Liver (tissue), 9 donors: ENCODE measurements around the gene IGSF6. TPM values are rescaled to one million over a fixed set of nuclear protein-coding genes. Genes with fewer than 3 reads are reported as not detected.

Experiments used
- DNase-seq: peaks from one replicate; pipeline ENCODE4 v3.0.0-alpha.2; 2017; ENCODE audit warnings: low spot score
- H3K27ac ChIP-seq, 2 donors: one replicate each; pipeline ENCODE4 v1.7.0; 2013; ENCODE audit warnings: inconsistent platforms in 2 of 2, low read length in 2 of 2, control low read depth in 1 of 2, low read depth in 1 of 2, mild to moderate bottlenecking in 1 of 2
- H3K27me3 ChIP-seq, 4 donors: one replicate each; pipeline versions ENCODE4 v1.6.1 to v1.7.0; 2013; ENCODE audit warnings: low read length in 3 of 4, inconsistent platforms in 1 of 4, mild to moderate bottlenecking in 1 of 4, moderate library complexity in 1 of 4; ENCODE audit not compliant: control insufficient read depth in 4 of 4, insufficient read depth in 4 of 4
- H3K36me3 ChIP-seq, 4 donors: one replicate each; pipeline versions ENCODE4 v1.6.1 to v1.7.0; 2013; ENCODE audit warnings: low read length in 3 of 4, mild to moderate bottlenecking in 3 of 4, low read depth in 1 of 4, moderate library complexity in 1 of 4; ENCODE audit not compliant: control insufficient read depth in 4 of 4, insufficient read depth in 3 of 4
- H3K4me1 ChIP-seq, 4 donors: one replicate each; pipeline versions ENCODE4 v1.6.1 to v1.7.0; 2013; ENCODE audit warnings: low read length in 3 of 4, mild to moderate bottlenecking in 3 of 4, moderate library complexity in 1 of 4; ENCODE audit not compliant: control insufficient read depth in 4 of 4, insufficient read depth in 4 of 4
- H3K4me3 ChIP-seq, 3 donors: one replicate each; pipeline versions ENCODE4 v1.6.1 to v1.7.0; 2013; ENCODE audit warnings: low read length in 3 of 3, control low read depth in 1 of 3, low read depth in 1 of 3, mild to moderate bottlenecking in 1 of 3
- H3K9ac ChIP-seq, 2 donors: one replicate each; pipeline ENCODE4 v1.7.0; 2013; ENCODE audit warnings: low read length in 2 of 2, mild to moderate bottlenecking in 2 of 2, moderate library complexity in 2 of 2, control low read depth in 1 of 2, low read depth in 1 of 2
- H3K9me3 ChIP-seq, 4 donors: one replicate each; pipeline versions ENCODE4 v1.6.1 to v1.7.0; 2013; ENCODE audit warnings: low read length in 3 of 4; ENCODE audit not compliant: control insufficient read depth in 4 of 4
- EGR1 ChIP-seq, 2 donors: IDR thresholded peaks; 2 replicates each; pipeline ENCODE4 v1.6.1; 2016 to 2018; ENCODE audit warnings: antibody characterized with exemption in 2 of 2, low read depth in 2 of 2
- FOXA1 ChIP-seq: IDR thresholded peaks from 2 replicates; pipeline ENCODE4 v1.6.1; 2016; ENCODE audit warnings: antibody characterized with exemption
- FOXA2 ChIP-seq: IDR thresholded peaks from 2 replicates; pipeline ENCODE4 v1.6.1; 2016; ENCODE audit warnings: antibody characterized with exemption
- GABPA ChIP-seq, 2 donors: IDR thresholded peaks in 1 of 2; conservative IDR thresholded peaks in 1 of 2; 2 replicates each; pipeline ENCODE4 v1.6.1; 2016; ENCODE audit warnings: antibody characterized with exemption in 2 of 2, mild to moderate bottlenecking in 1 of 2, moderate library complexity in 1 of 2
- HNF4A ChIP-seq, 2 donors: conservative IDR thresholded peaks; 2 replicates each; pipeline ENCODE4 v1.6.1; 2016; ENCODE audit warnings: antibody characterized with exemption in 2 of 2, mild to moderate bottlenecking in 2 of 2
- HNF4G ChIP-seq: IDR thresholded peaks from 2 replicates; pipeline ENCODE4 v1.6.1; 2016; ENCODE audit warnings: antibody characterized with exemption
- JUND ChIP-seq, 2 donors: IDR thresholded peaks; 2 replicates each; pipeline ENCODE4 v1.6.1; 2016; ENCODE audit warnings: antibody characterized with exemption in 2 of 2
- NR2F2 ChIP-seq: IDR thresholded peaks from 2 replicates; pipeline ENCODE4 v1.6.1; 2016; ENCODE audit warnings: antibody characterized with exemption
- RAD21 ChIP-seq, 2 donors: IDR thresholded peaks; 2 replicates each; pipeline ENCODE4 v1.6.1; 2016; ENCODE audit warnings: antibody characterized with exemption in 2 of 2, mild to moderate bottlenecking in 2 of 2
- RXRA ChIP-seq, 2 donors: IDR thresholded peaks; 2 replicates each; pipeline ENCODE4 v1.6.1; 2017 to 2018; ENCODE audit warnings: antibody characterized with exemption in 2 of 2, mild to moderate bottlenecking in 1 of 2
- SP1 ChIP-seq: IDR thresholded peaks from 2 replicates; pipeline ENCODE4 v1.6.1; 2018; ENCODE audit warnings: antibody characterized with exemption, mild to moderate bottlenecking
- TAF1 ChIP-seq: conservative IDR thresholded peaks from 2 replicates; pipeline ENCODE4 v1.6.1; 2016; ENCODE audit warnings: antibody characterized with exemption, mild to moderate bottlenecking
- YY1 ChIP-seq: IDR thresholded peaks from 2 replicates; pipeline ENCODE4 v1.6.1; 2016; ENCODE audit warnings: antibody characterized with exemption, mild to moderate bottlenecking
- WGBS: extraction: QIAGEN DNeasy Blood & Tissue Kit; methylation state at CpG from one replicate; pipeline ENCODE4 v1.1.7; 2013; 5-methylcytosine and 5-hydroxymethylcytosine counted together
- polyA plus RNA-seq, 2 donors: library from polyadenylated mRNA; stranded (reverse) in 1 of 2; unstranded in 1 of 2; fragments of 200-250 nt in 1 of 2; fragments of >200 nt in 1 of 2; fragmentation: Nextera tagmentation in 1 of 2; extraction: Ambion mirVana in 1 of 2; gene quantifications; one replicate each; pipeline versions ENCODE4 v1.2.1 to v1.2.3, GENCODE V29; 2013 to 2015
- total RNA-seq, 2 donors: library from RNA; depleted of rRNA; stranded (reverse); fragments of >200 nt; gene quantifications; one replicate each; pipeline ENCODE4 v1.2.3, GENCODE V29; 2014
- TF ChIP-seq, protein P1 (sequence below): IDR thresholded peaks from 2 replicates; pipeline ENCODE4 v1.6.1; 2016; ENCODE audit warnings: antibody characterized with exemption
- TF ChIP-seq, protein P2 (sequence below): IDR thresholded peaks from 2 replicates; pipeline ENCODE4 v1.6.1; 2016; ENCODE audit warnings: antibody characterized with exemption
- TF ChIP-seq, protein P3 (sequence below): IDR thresholded peaks from 2 replicates; pipeline ENCODE4 v1.6.1; 2016; ENCODE audit warnings: antibody characterized with exemption
- TF ChIP-seq, protein P4 (sequence below): IDR thresholded peaks from 2 replicates; pipeline ENCODE4 v1.6.1; 2016; ENCODE audit warnings: antibody characterized with exemption, mild to moderate bottlenecking
- TF ChIP-seq, protein P5 (sequence below): fragments of 150-350 bp; IDR thresholded peaks from 2 replicates; pipeline ENCODE4 v1.5.1; 2017; ENCODE audit warnings: improper control_type of control experiment, low read depth, low read length; ENCODE audit not compliant: missing input control
- donor health status: healthy.
- donor health status: healthy.
- donor health status: healthy.
- donor health status: healthy.
- donor health status: healthy.

The IGSF6 gene
- total and polyA plus RNA-seq, 4 donors = 2.6 to 27.3 (median 5.4) TPM

DNA sequence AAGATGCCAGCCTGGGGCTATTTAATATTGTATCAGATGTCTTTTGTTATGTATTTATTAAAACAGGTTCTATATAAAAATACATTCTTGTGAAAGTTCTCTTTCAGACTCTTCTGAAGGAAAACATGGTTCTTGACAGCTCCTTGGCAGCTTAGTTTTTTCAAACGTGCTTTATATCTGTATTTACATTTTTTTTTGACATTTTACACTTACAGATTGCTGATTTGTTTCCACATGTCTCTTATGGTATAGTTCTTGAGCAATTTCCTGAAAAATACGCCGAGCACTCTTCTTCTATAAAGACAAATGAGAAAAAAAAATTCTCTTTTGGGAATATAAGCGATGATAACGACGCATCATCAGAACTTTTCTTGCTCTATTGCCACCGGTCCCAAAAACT, 9.5 kb downstream of the IGSF6 start:
- whole genome bisulfite sequencing = 80% methylated on average over 7 of the region's 7 CpGs
- Histone ChIP-seq H3K36me3 (peaks cover 0 to 8% (median under 1%) of the 10 kb centered on the region in 4 donors), H3K9me3 (no peaks in the 10 kb centered on the region), H3K27ac (no peak overlapping the region), H3K4me3 (no peak overlapping the region), H3K27me3 (no peaks in the 10 kb centered on the region), H3K9ac (no peak overlapping the region), H3K4me1 (peaks cover 0 to 9% (median 2%) of the 10 kb centered on the region in 4 donors)
- TF ChIP-seq GABPA (IDR thresholded peaks at IDR 0.05 in 1 of 2, conservative IDR thresholded peaks at IDR 0.05 in 1 of 2) (no peak), RXRA (IDR thresholded peaks at IDR 0.05) (no peak), YY1 (no peak), SP1 (no peak), NR2F2 (no peak), EGR1 (IDR thresholded peaks at IDR 0.05; ENCODE audit: low read depth in 2 of 2) (no peak)
- TF ChIP-seq, protein P1, sequence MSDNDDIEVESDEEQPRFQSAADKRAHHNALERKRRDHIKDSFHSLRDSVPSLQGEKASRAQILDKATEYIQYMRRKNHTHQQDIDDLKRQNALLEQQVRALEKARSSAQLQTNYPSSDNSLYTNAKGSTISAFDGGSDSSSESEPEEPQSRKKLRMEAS = no peak
- DNase-seq = no peak

DNA sequence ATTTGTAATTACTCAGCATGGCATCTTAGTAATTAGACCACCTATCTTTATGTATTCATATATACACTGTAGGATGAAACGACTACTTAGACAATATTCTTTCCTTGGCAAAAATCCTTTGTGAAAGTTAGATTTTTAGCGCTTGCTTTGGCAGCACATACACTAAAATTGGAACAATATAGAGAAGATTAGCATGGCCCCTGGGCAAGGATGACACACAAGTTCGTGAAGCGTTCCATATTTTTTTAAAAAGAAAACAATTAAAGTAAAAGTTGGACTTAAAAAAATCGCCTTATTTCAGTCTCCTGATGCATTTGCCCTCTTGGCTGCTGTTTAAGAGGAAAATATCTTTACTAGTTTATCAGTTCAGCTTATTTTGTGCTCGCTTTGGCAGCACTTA, 10.5 kb downstream of the IGSF6 start:
- WGBS = 86% methylated on average over 6 of the region's 6 CpGs
- H3K9ac ChIP-seq = no peak overlapping the region
- peaks cover 0 to 9% (median 2%) of the 10 kb centered on the region in 4 donors for H3K4me1 ChIP-seq
- no peaks in the 10 kb centered on the region for H3K27me3 ChIP-seq
- TF ChIP-seq YY1 (no peak), NR2F2 (no peak), HNF4A (conservative IDR thresholded peaks at IDR 0.05) (no peak), SP1 (no peak), FOXA1 (no peak), JUND (IDR thresholded peaks at IDR 0.05) (no peak), TAF1 (no peak), RXRA (IDR thresholded peaks at IDR 0.05) (no peak), GABPA (IDR thresholded peaks at IDR 0.05 in 1 of 2, conservative IDR thresholded peaks at IDR 0.05 in 1 of 2) (no peak), FOXA2 (no peak), HNF4G (no peak), RAD21 (IDR thresholded peaks at IDR 0.05) (no peak)
- TF ChIP-seq, protein P1 = no peak
- TF ChIP-seq, protein P2, sequence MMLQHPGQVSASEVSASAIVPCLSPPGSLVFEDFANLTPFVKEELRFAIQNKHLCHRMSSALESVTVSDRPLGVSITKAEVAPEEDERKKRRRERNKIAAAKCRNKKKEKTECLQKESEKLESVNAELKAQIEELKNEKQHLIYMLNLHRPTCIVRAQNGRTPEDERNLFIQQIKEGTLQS = no peak
- TF ChIP-seq, protein P3, sequence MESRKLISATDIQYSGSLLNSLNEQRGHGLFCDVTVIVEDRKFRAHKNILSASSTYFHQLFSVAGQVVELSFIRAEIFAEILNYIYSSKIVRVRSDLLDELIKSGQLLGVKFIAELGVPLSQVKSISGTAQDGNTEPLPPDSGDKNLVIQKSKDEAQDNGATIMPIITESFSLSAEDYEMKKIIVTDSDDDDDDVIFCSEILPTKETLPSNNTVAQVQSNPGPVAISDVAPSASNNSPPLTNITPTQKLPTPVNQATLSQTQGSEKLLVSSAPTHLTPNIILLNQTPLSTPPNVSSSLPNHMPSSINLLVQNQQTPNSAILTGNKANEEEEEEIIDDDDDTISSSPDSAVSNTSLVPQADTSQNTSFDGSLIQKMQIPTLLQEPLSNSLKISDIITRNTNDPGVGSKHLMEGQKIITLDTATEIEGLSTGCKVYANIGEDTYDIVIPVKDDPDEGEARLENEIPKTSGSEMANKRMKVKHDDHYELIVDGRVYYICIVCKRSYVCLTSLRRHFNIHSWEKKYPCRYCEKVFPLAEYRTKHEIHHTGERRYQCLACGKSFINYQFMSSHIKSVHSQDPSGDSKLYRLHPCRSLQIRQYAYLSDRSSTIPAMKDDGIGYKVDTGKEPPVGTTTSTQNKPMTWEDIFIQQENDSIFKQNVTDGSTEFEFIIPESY = no peak
- TF ChIP-seq, protein P4, sequence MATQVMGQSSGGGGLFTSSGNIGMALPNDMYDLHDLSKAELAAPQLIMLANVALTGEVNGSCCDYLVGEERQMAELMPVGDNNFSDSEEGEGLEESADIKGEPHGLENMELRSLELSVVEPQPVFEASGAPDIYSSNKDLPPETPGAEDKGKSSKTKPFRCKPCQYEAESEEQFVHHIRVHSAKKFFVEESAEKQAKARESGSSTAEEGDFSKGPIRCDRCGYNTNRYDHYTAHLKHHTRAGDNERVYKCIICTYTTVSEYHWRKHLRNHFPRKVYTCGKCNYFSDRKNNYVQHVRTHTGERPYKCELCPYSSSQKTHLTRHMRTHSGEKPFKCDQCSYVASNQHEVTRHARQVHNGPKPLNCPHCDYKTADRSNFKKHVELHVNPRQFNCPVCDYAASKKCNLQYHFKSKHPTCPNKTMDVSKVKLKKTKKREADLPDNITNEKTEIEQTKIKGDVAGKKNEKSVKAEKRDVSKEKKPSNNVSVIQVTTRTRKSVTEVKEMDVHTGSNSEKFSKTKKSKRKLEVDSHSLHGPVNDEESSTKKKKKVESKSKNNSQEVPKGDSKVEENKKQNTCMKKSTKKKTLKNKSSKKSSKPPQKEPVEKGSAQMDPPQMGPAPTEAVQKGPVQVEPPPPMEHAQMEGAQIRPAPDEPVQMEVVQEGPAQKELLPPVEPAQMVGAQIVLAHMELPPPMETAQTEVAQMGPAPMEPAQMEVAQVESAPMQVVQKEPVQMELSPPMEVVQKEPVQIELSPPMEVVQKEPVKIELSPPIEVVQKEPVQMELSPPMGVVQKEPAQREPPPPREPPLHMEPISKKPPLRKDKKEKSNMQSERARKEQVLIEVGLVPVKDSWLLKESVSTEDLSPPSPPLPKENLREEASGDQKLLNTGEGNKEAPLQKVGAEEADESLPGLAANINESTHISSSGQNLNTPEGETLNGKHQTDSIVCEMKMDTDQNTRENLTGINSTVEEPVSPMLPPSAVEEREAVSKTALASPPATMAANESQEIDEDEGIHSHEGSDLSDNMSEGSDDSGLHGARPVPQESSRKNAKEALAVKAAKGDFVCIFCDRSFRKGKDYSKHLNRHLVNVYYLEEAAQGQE = no peak
- TF ChIP-seq, protein P5, sequence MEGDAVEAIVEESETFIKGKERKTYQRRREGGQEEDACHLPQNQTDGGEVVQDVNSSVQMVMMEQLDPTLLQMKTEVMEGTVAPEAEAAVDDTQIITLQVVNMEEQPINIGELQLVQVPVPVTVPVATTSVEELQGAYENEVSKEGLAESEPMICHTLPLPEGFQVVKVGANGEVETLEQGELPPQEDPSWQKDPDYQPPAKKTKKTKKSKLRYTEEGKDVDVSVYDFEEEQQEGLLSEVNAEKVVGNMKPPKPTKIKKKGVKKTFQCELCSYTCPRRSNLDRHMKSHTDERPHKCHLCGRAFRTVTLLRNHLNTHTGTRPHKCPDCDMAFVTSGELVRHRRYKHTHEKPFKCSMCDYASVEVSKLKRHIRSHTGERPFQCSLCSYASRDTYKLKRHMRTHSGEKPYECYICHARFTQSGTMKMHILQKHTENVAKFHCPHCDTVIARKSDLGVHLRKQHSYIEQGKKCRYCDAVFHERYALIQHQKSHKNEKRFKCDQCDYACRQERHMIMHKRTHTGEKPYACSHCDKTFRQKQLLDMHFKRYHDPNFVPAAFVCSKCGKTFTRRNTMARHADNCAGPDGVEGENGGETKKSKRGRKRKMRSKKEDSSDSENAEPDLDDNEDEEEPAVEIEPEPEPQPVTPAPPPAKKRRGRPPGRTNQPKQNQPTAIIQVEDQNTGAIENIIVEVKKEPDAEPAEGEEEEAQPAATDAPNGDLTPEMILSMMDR = no peak
- H3K4me3 ChIP-seq = no peak overlapping the region
- H3K27ac ChIP-seq = no peak overlapping the region
- H3K9me3 ChIP-seq = no peaks in the 10 kb centered on the region
- DNase-seq = no peak
- peaks cover 0 to 6% (median under 1%) of the 10 kb centered on the region in 4 donors for H3K36me3 ChIP-seq
